Uterus (tissue), 4 donors: ENCODE results near the gene PPFIA3. TPM values are rescaled to one million over a fixed set of nuclear protein-coding genes. Genes with fewer than 3 reads are reported as not detected.
"Not testable (repeated sequence)": the region's sequence is repeated elsewhere in the genome, so short reads cannot be mapped to it uniquely, and the experiment has no call there.

ENCODE experiments used
- DNase-seq, 2 donors: peaks; one replicate each; pipeline ENCODE4 v3.0.0-alpha.2; 2019 to 2020
- H3K27ac ChIP-seq, 2 donors: fragments of 200-600 bp; sonication (generic); 1 replicate in 1 of 2; 2 replicates in 1 of 2; pipeline ENCODE4 v1.5.1; 2016 to 2018
- H3K27me3 ChIP-seq, 2 donors: fragments of 200-600 bp; sonication (generic); one replicate each; pipeline ENCODE4 v1.5.1; 2018 to 2019; ENCODE audit warnings: control low read depth in 1 of 2
- H3K36me3 ChIP-seq, 2 donors: fragments of 200-600 bp; sonication (generic); one replicate each; pipeline ENCODE4 v1.5.1; 2019; ENCODE audit warnings: control low read depth in 1 of 2
- H3K4me1 ChIP-seq, 2 donors: fragments of 200-600 bp; sonication (generic); one replicate each; pipeline ENCODE4 v1.5.1; 2018 to 2019; ENCODE audit warnings: control low read depth in 1 of 2
- H3K4me3 ChIP-seq, 2 donors: fragments of 200-600 bp; sonication (generic); 1 replicate in 1 of 2; 2 replicates in 1 of 2; pipeline ENCODE4 v1.5.1; 2018 to 2019; ENCODE audit warnings: mild to moderate bottlenecking in 1 of 2
- H3K9me3 ChIP-seq, 2 donors: fragments of 200-600 bp; sonication (generic); one replicate each; pipeline ENCODE4 v1.5.1; 2019; ENCODE audit warnings: control low read depth in 1 of 2
- CTCF ChIP-seq, 4 experiments: fragments of 200-600 bp in 2 of 4; fragments of 450-650 bp in 2 of 4; sonication (generic) in 2 of 4; IDR thresholded peaks; one replicate each; pipeline ENCODE4 v1.5.1; 2016 to 2019; ENCODE audit warnings: antibody characterized with exemption in 4 of 4, mild to moderate bottlenecking in 2 of 4, moderate library complexity in 1 of 4
- POLR2A ChIP-seq, 2 donors: fragments of 450-650 bp; IDR thresholded peaks; one replicate each; pipeline ENCODE4 v1.6.1; 2016; ENCODE audit warnings: antibody characterized with exemption in 2 of 2, mild to moderate bottlenecking in 1 of 2, moderate library complexity in 1 of 2
- intact Hi-C: fragments of 100-400 bp; cut with DNase I; formaldehyde crosslinking; loops from one replicate; pipeline ENCODE4 v1.15.1; 2023; ENCODE audit warnings: low total_unique reads
- total RNA-seq, 4 donors: library from RNA; depleted of rRNA in 3 of 4; stranded (reverse); fragments of >200 nt in 3 of 4; gene quantifications; one replicate each; pipeline versions ENCODE4 v1.1.0 to v1.2.4, GENCODE V29; 2014 to 2023
- donor health status: DM: yes; HTN: yes; CAD: no.

The PPFIA3 gene
- total RNA-seq, 4 donors from 2014 or later, result 0.51 to 8.3 (median 7.4) TPM; not detected in 1

DNA sequence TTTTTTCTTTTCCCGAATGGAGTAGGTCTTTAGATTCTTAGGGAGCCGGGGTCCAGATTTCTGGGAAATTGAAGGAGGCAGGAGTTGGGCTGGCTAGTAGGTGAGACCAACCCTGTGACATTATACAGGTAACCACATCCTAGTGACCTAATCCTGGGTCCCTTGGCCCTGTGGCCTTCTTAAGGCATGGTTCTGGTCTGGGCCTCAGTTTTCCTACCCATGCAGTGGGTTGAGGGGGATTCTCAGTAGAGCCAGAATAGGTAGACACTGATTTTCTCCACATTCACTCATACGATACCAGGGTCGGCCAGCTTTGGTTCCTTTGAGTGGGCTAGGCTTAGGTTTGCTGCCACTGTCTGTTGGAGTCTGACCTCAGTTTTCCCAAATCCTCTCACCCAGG, 7.2 kb downstream of the PPFIA3 start:
- DNase-seq, result no peak
- H3K9me3 ChIP-seq, result no peaks in the 10 kb centered on the region
- no peak for TF ChIP-seq POLR2A (IDR thresholded peaks at IDR 0.05)
- TF ChIP-seq CTCF (IDR thresholded peaks at IDR 0.05), result no peak
- intact Hi-C loops, result no loop called here
- no peaks in the 10 kb centered on the region for H3K27me3 ChIP-seq
- peaks cover 0 to 4% of the 10 kb centered on the region in 2 donors for H3K4me1 ChIP-seq
- no peaks in the 10 kb centered on the region for H3K36me3 ChIP-seq
- no peak overlapping the region for H3K4me3 ChIP-seq
- no peak overlapping the region for H3K27ac ChIP-seq

- H3K27ac ChIP-seq, H3K36me3 ChIP-seq, H3K9me3 ChIP-seq, H3K4me1 ChIP-seq, DNase-seq, intact Hi-C loops, H3K4me3 ChIP-seq, H3K27me3 ChIP-seq: not testable (repeated sequence)
Measured at GRCh38 chr19:49127225-49127624, 7.9 kb downstream of the PPFIA3 start.

GRCh38 chr19:49127674-49128544, 8.6 kb downstream of the PPFIA3 start:
- TF ChIP-seq POLR2A (IDR thresholded peaks at IDR 0.05) (peak in 1 of 2 donors; percentile 26), CTCF (IDR thresholded peaks at IDR 0.05) (peak; percentile 8 to 52 (median 32))
- peak; percentile 94 to 95 for DNase-seq
- H3K27me3 ChIP-seq, result no peaks in the 10 kb centered on the region
- peak overlapping the region; percentile 11 to 28 for H3K27ac ChIP-seq
- peak overlapping the region; percentile 15 to 16 for H3K4me3 ChIP-seq
- intact Hi-C loops, result no loop called here
- H3K9me3 ChIP-seq, result no peaks in the 10 kb centered on the region
- no peaks in the 10 kb centered on the region for H3K36me3 ChIP-seq
- H3K4me1 ChIP-seq, result peaks cover 0 to 4% of the 10 kb centered on the region in 2 donors

- Histone ChIP-seq H3K27ac (no peak overlapping the region), H3K27me3 (no peaks in the 10 kb centered on the region), H3K36me3 (no peaks in the 10 kb centered on the region), H3K9me3 (no peaks in the 10 kb centered on the region), H3K4me1 (peaks cover 0 to 8% of the 10 kb centered on the region in 2 donors), H3K4me3 (peak overlapping the region in 1 of 2 donors; percentile 15)
- DNase-seq, result no peak
- no peak for TF ChIP-seq CTCF (IDR thresholded peaks at IDR 0.05)
- no peak for TF ChIP-seq POLR2A (IDR thresholded peaks at IDR 0.05)
- intact Hi-C loops, result no loop called here
Measured at GRCh38 chr19:49128545-49129237, 9.3 kb downstream of the PPFIA3 start.

DNA sequence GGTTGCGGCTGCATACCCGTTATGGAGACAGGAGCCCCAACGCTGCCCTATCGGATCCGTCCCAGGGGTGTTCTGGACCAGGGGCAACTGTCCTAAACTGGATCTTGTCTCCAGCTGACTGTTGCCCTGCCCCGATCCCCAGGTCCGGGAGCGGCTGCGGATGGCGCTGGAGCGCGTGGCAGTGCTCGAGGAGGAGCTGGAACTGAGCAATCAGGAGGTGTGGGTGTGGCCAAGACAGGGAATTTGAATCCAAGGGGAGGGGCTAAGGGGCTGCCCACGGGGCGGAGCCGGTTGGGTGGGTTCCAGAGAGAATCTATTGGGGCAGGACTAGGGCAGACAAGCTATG, 9.9 kb downstream of the PPFIA3 start:
- Histone ChIP-seq H3K4me3 (no peak overlapping the region), H3K27me3 (no peaks in the 10 kb centered on the region), H3K9me3 (no peaks in the 10 kb centered on the region), H3K36me3 (no peaks in the 10 kb centered on the region), H3K27ac (no peak overlapping the region), H3K4me1 (peaks cover 0 to 10% of the 10 kb centered on the region in 2 donors)
- TF ChIP-seq POLR2A (IDR thresholded peaks at IDR 0.05) (no peak), CTCF (IDR thresholded peaks at IDR 0.05) (no peak)
- intact Hi-C loops, result no loop called here
- DNase-seq, result no peak
